ENCODE data around the gene CCDC146.
"Not testable (repeated sequence)": the region's sequence is repeated elsewhere in the genome, so short reads cannot be mapped to it uniquely, and the experiment has no call there.

The CCDC146 gene

DNA sequence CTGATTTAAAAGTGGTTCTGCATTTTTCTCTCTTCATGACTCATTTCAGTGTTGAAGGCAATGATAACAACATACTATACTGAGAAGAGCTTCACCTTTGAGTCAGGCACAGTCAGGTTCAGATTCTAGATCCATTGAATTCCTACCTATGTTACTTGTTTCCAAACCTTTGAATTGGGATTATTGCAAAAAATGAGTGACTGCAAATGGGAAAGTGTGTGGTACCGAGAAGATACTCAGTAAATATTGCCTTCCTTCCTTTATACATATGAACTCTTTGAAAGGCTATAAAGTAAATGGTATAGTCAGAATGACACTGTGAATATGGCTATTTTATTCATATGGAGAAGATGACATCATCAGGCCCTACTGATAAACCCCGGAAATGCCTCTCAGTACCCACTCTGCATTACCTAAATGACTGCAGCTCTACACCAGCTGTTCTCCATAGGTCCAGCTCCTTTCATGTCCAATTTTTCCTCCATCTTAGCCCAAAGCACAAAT is 143.9 kb downstream of the CCDC146 start:
- no peak for DNase-seq
- in situ Hi-C loops (cut with MboI; ENCODE audit: low pct_unique_long_range_greater_than_20kb, low sequenced_read_pairs): no loop called here

DNA sequence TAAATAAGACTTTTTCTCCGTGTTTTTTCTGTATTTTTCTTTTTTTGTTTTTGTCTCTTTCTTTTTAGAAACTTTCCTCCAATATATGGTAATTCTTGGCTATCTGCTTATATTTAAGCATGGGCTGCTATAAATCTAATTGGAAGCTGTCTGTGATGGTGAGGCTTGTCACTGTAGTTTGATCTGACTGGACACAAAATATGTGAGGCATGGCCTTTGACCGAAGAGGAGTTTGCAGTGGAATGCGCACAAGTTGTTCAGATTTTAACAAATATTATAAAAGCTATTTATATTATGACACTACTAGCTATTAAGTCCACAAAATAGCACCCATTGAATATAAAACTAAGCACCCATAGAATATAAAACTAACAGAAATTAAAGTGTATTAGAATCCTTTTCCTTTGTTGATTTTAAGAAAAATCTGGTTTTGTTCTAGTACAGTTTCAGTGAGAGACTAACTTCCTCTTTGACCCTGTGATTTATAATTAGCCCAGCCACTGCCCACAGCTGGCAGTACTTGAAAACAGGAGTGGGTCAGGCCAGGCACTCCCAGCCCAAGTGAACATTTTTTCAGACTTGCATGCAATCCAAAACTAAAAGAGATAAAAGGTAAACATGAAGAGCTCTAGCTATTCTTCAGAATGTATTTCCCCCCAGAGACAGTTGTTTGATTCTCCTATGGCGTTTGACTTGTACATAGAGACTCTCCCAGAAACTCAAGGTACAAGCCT is 147.1 kb downstream of the CCDC146 start:
- DNase-seq: peak; percentile 45
- in situ Hi-C loops (cut with MboI; ENCODE audit: low pct_unique_long_range_greater_than_20kb, low sequenced_read_pairs): no loop called here

DNA sequence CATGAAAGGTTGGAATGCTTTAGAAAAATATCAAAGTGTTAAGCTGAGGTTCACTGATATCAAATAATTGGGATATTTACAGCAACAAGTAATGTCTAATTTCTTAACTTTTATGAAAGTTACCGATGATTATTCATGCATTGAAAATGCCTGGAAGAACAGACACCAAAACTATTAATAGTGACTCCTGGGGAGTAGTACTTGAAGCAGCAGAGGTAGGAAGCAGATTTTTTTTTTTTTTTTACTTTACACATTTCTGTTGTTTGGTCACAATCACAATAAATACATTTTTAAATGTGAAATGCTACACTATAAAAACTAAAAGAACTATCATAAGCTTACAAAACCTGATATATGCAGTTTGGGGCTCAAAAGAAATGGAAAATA is 147.7 kb downstream of the CCDC146 start:
- in situ Hi-C loops (cut with MboI; ENCODE audit: low pct_unique_long_range_greater_than_20kb, low sequenced_read_pairs): no loop called here
- no peak for DNase-seq

DNA sequence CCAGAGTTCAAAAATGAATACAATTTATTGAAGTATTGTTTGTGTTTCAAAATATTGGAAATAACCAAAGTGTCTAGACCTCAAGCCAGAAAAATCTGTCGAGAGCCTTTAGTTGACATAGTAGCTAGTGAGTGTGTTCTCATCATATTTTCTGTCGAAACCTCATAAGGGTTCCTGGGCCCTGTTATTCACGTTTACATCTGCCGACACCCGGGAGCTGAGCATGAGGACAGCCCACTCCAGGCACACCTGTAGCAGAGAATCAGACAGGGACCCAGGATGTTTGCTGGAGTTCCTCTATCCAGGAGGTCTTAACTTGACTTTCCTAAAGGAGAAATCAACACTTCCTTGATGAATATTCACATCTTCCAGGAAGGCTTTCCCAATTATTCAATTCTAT is 149.4 kb downstream of the CCDC146 start:
- in situ Hi-C loops (cut with MboI; ENCODE audit: low pct_unique_long_range_greater_than_20kb, low sequenced_read_pairs): no loop called here
- no peak for DNase-seq

DNA sequence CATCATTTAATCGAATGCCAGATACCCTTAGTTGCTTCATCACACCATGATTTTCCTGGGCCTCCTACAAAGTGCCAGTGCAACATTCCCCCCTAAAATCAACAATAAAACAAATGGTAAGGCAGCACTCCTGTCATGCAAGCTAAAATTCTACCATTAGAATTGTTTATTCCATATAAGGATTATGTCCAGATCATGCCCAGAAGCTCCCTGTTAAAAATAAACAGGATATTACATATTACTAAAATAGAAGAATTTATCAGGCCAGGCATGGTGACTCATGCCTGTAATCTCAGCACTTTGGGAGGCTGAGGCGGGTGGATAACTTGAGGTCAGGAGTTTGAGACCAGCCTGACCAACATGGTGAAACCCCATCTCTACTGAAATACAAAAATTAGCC is 153.2 kb downstream of the CCDC146 start:
- in situ Hi-C loops (cut with MboI; ENCODE audit: low pct_unique_long_range_greater_than_20kb, low sequenced_read_pairs); DNase-seq: not testable (repeated sequence)

DNA sequence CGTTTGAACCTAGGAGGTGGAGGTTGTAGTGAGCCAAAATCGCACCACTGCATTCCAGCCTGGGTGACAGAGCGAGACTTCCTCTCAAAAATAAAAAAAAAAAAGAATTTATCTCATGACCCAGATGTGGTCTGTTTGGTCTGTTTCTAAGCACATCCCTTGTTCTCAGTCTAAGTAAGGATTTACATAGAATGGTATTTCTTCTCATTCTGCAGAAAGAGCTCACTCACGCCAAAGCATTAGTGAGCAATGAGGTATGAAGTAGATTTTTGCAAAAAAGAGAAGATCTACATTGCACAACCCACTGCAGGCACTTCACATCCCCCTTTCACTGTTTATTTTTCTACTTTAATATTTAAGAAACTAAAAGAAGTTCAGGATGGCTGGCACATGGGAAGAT is 153.7 kb downstream of the CCDC146 start:
- in situ Hi-C loops (cut with MboI; ENCODE audit: low pct_unique_long_range_greater_than_20kb, low sequenced_read_pairs): no loop called here
- no peak for DNase-seq

DNA sequence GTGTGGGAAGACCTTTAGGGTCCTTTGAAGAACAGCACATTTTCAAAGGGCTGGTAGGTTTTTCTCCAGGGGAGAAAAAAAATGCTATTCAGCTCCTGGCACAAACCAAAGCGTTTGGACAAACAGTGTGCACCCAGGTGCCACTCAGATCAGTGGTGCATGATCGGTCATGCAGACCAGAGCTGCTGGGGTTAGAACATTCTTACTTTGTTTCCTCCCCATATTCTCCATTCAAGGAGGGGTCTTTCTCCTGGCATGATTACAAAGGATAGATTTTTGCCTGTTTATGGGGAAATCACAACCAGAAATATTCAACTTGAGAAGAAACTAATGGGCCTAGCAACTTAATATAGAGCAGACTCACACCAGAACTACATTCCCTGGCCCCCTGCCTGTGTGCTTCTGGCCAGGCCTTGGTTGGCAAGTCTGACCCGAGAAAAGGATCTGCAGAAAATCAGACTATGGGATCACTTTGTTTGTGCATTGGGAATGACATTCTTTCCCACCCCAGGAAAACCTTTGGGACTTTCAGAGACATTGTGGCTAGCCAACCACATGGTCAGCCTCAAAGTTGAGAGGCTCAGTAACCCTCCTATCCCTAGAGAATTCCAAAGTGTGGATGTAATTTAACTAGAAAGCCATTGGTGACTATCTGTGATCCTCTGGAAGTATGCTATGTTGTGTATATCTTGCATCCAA is 159.5 kb downstream of the CCDC146 start:
- in situ Hi-C loops (cut with MboI; ENCODE audit: low pct_unique_long_range_greater_than_20kb, low sequenced_read_pairs): no loop called here
- DNase-seq: no peak

DNA sequence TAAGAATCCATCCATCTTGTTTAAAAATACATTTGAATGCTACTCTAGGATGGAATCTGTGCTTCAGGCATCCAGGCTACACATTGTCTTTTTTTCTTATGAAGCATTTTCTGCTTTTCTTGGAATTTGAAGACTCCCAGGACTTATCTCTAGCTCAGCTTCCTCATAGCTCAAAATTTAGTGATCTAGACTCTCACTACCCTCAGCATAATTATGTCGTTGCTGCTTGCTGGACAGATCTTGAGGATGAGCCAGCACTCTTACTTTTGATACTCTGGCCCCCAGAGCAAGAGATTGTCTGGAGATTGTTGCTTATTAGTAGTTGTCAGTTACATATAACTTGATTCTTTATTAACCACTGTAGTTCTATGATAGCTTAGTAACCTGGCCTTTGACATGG is 160.5 kb downstream of the CCDC146 start:
- in situ Hi-C loops (cut with MboI; ENCODE audit: low pct_unique_long_range_greater_than_20kb, low sequenced_read_pairs): no loop called here
- DNase-seq: peak; percentile 20

DNA sequence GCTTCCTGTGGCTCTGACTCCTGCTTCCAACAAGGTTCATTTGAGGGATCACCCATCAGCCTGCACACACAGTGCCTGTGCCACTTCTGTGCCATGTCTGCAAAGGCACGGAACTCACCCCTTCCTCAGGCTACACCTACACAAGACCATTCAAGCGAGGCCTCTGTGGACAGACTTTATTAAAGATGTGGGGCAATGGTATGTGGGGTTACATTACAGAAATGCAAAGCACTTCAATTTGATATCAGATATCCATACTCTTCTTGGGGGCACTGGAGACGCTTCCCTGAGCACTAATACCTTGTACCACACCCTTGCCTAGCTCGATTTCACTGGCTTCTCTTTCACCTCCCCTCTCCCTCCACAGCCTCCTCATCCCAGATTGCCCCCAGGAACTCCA is 161.6 kb downstream of the CCDC146 start:
- in situ Hi-C loops (cut with MboI; ENCODE audit: low pct_unique_long_range_greater_than_20kb, low sequenced_read_pairs): no loop called here

DNA sequence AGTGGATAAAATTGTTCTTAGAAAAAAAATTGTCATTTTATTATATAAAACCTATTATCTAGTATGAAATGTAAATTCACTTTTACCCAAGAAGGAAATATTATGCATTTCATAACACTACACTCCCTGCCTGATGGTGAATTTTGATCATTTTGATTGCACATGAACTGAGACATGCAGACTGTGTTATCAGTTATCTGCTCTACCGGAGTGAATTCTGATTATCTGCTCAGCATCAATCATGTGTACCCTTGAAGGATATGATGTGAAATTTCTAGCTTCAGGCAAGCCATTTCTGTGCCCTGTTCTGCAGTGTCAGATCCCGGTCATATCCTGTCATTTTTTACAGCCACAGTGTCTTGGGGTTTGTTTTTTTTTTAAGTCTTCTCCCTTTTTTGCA is 162.2 kb downstream of the CCDC146 start:
- DNase-seq: no peak
- in situ Hi-C loops (cut with MboI; ENCODE audit: low pct_unique_long_range_greater_than_20kb, low sequenced_read_pairs): no loop called here

More for the DNA sequence above, 161.6 kb downstream of the CCDC146 start:
- no peak for DNase-seq

DNA sequence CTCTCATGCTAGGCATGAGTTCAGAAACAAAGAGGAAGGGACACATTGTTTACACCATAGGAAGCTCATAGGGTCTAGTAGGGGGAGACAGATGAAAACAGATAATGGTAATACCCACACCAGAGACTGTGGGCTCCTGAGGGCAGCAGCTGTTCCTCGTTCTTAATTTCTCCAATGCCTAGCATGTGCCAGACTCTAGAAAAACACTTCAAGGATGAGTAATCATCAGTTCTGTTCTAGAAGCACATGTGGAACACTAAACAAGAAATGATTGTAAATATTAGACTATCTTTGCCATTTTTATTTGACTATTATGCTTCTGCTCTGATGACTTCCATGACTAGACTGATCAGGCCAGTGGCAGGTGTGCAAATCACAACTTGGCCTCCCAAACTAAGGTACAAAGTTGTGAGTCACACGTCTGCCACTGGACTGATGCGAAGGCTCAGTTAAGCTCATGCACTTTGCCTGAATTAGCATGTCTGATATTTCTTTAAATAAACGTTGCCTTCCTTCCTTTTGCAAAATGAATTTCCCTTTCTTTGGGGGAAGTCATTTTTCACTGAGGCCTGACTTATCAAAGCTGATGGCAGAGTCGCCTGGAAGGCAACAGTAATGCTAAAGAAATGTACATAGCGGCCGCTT is 166.4 kb downstream of the CCDC146 start:
- in situ Hi-C loops (cut with MboI; ENCODE audit: low pct_unique_long_range_greater_than_20kb, low sequenced_read_pairs): no loop called here
- no peak for DNase-seq

DNA sequence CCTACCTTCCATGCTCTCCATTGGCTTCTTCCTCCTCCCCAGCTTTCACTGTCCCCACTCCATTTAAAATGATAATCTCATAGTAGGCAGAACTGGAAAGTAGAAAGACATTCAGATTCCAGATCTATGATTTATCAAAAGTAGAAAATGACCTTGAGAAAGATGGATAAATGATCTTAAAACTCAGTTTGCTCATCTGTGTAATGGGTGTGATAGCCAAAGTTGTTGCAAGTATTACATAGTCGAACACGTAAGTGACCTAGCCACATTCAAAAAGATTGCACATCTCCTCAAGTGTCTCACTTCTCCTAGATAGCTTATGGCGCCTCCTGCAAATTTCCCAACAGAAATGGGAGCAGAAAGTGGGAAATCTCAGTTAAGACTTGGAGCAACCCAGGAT is 167.0 kb downstream of the CCDC146 start:
- in situ Hi-C loops (cut with MboI; ENCODE audit: low pct_unique_long_range_greater_than_20kb, low sequenced_read_pairs): no loop called here
- DNase-seq: no peak

DNA sequence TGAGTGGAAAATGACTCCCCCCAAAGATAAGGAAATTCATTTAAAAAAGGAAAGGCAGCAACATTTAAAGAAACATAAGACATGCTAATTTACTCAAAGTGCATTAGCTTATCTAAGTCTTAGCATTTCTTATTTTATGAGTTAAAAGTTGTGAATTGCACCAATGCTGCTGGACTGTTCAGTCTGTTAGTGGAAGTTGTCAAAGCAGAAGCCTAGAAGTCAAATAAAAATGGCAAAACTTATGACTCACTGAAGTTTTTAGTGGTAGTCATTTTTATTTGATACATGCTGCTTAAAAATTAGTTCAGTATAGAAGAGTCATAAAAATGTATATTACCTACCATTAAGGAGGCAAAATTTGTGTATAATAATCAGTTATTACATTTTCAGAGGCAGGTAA is 168.0 kb downstream of the CCDC146 start:
- no peak for DNase-seq

DNA sequence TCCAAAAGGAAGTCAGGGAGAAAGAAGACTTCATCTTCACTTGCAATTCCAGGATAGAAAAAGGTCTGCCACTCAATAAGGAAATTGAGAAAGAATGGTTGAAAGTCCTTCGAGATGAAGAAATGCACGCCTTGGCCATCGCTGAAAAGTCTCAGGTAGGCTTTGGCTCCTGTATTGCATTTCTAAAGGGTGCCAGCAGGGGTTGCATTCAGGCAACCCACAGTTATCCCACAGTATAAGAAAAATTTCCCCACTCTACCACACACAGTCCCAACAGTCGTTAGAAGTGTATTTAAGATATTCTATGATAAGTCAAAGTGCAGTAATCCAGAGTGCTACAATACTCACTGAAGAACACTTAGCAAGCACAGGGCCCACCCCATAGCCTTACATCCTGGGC is 170.6 kb downstream of the CCDC146 start:
- no peak for DNase-seq
- in situ Hi-C loops (cut with MboI; ENCODE audit: low pct_unique_long_range_greater_than_20kb, low sequenced_read_pairs): no loop called here

More for the DNA sequence above, 168.0 kb downstream of the CCDC146 start:
- in situ Hi-C loops (cut with MboI; ENCODE audit: low pct_unique_long_range_greater_than_20kb, low sequenced_read_pairs): no loop called here

DNA sequence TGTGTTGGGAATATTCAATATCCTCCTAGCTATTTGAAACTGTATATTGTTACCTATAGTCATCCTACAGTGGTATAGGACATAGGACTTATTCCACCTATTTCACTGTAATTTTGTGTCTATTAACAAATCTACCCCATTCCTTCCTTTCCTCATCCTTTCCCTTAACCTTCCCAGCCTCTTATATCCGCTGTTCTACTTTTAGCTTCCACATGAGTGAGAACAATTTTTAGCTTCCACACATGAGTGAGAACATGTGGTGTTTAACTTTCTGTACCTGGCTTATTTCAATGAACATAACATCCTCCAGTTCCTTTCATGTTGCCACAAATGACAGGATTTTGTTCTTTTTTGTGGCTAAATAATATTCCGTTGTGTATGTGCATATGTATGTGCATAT is 173.1 kb downstream of the CCDC146 start:
- in situ Hi-C loops (cut with MboI; ENCODE audit: low pct_unique_long_range_greater_than_20kb, low sequenced_read_pairs): no loop called here
- no peak for DNase-seq

DNA sequence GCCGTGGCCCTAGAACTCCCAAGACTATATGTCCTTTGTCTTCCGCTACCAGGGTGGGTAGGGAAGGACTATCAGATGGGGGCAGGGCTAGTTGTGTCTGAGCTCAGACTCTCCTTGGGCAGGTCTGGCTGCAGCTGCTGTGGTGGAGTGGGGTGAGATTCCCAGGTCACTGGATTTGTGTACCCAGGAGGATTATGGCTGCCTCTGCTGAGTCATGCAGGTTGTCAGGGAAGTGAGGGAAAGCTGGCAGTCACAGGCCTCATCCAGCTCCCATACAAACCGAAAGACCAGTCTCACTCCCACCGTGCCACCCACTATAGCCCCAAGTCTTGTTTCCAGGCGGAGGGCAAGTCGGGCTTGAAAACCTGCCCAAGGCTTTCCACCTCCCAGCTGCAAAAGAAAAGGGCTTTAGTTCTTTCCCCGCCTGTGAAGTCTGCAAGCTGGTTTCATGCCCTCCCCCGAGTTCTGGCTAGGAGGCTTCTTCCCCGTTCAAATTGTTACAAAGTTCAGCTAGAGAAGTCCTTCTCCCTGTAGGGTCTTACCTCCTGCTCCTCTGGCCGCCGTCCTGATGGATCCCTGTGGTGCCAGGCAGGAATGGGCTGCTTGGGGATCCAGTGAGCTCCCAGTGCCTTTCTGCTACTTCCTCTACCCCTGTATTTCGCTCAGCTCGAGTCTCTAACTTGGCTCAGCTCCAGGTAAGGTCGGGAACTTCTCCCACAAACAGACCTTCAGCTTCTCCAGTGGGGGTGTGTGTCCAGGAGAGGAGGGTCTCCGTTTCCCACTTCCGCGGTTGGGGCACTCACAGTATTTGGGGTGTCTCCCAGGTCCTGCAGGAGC is 184.0 kb downstream of the CCDC146 start:
- in situ Hi-C loops (cut with MboI; ENCODE audit: low pct_unique_long_range_greater_than_20kb, low sequenced_read_pairs): no loop called here
- peak; percentile 71 for DNase-seq

DNA sequence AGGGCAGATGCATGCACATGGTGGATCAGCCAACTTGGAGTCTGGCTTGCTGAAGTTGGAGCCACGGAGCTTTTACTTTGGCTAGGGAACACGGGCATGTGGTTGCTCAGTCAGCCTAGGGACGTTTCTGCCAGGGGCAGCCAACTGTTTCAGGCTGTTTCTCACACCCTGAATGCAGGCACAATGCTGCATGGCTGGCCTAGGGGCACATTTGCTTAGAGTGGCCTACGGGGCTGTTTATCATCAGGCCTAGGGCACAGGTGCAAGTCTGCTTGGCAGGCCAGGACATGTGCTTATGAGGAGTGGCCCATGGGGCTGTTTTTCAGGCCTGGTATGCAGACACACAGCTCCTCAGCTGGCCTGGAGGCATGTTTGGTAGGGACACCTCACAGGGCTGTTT is 186.4 kb downstream of the CCDC146 start:
- no peak for DNase-seq
- in situ Hi-C loops (cut with MboI; ENCODE audit: low pct_unique_long_range_greater_than_20kb, low sequenced_read_pairs): no loop called here

DNA sequence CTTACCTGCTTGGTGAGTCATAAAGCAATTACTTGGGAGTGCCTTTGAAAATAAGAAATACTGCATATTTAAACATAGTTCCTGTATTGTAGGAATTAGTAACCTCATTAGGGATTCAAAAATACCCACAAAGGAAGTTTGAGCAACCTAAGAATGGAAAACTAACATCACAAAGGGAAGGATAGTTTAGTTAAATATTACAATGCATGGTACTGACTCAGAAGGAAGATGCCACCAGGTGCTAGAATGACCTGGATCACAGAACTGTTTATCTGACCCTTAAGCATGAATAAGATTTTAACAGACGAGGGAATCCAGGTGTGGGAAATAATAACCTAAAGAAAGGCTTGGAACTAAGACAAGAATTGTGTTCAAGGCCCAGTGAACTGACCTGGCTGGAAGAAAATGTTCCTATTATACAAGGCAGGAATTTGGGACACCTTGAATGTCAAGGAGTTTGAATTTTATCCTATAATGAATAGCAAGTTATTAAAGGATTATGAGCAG is 187.4 kb downstream of the CCDC146 start:
- in situ Hi-C loops (cut with MboI; ENCODE audit: low pct_unique_long_range_greater_than_20kb, low sequenced_read_pairs): no loop called here
- no peak for DNase-seq

DNA sequence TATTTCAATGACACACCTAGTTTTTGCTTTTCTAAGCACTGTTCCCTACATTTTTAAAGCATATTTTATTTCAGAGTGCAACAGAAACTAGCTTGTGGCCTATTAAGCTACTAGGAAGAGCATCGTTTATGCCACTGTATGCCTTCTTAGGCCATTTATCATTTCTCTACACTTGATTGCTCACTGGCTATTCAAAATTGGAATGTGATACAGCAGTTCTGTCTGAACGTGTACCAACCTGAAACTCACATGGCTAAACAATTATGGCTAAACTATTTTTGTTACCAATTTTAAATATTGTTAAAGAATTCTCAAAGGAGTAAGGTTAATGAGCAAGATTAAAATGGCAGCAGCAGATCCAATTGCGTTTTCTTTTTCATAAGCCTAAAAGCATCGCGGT is 188.6 kb downstream of the CCDC146 start:
- in situ Hi-C loops (cut with MboI; ENCODE audit: low pct_unique_long_range_greater_than_20kb, low sequenced_read_pairs): no loop called here
- no peak for DNase-seq
